Adrenal gland (tissue), 5 donors: ENCODE results near the gene GPC3.

Source experiments
- CTCF ChIP-seq, 6 experiments: fragments of 450-650 bp in 4 of 6; fragments of 200-600 bp in 2 of 6; sonication (generic) in 1 of 6; IDR thresholded peaks; 1 replicate in 5 of 6; 2 replicates in 1 of 6; pipeline versions ENCODE4 v1.5.1 to v1.8.0; 2016 to 2021; ENCODE audit warnings: antibody characterized with exemption in 6 of 6, mild to moderate bottlenecking in 2 of 6, moderate library complexity in 1 of 6
- POLR2A ChIP-seq, 2 donors: fragments of 450-650 bp; IDR thresholded peaks; one replicate each; pipeline ENCODE4 v1.6.1; 2017; ENCODE audit warnings: antibody characterized with exemption in 2 of 2, mild to moderate bottlenecking in 2 of 2, moderate library complexity in 1 of 2
- donor health status: DM: no; HTN: no; CAD: no.

- no peak for TF ChIP-seq CTCF (IDR thresholded peaks at IDR 0.05)
- TF ChIP-seq POLR2A (IDR thresholded peaks at IDR 0.05): no peak
Measured at GRCh38 chrX:133943507-133943906, 41.9 kb downstream of the GPC3 start.
